ENCODE measurements around the gene TFE3.

The TFE3 gene, protein sequence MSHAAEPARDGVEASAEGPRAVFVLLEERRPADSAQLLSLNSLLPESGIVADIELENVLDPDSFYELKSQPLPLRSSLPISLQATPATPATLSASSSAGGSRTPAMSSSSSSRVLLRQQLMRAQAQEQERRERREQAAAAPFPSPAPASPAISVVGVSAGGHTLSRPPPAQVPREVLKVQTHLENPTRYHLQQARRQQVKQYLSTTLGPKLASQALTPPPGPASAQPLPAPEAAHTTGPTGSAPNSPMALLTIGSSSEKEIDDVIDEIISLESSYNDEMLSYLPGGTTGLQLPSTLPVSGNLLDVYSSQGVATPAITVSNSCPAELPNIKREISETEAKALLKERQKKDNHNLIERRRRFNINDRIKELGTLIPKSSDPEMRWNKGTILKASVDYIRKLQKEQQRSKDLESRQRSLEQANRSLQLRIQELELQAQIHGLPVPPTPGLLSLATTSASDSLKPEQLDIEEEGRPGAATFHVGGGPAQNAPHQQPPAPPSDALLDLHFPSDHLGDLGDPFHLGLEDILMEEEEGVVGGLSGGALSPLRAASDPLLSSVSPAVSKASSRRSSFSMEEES

GRCh38 chrX:49043220-49043986, at the start of gene TFE3:
TSS of gene TFE3 (minus strand) at chrX:49043357. CDS start at chrX:49043226, 131 bp downstream.
- peak; percentile 97 for DNase-seq

DNA sequence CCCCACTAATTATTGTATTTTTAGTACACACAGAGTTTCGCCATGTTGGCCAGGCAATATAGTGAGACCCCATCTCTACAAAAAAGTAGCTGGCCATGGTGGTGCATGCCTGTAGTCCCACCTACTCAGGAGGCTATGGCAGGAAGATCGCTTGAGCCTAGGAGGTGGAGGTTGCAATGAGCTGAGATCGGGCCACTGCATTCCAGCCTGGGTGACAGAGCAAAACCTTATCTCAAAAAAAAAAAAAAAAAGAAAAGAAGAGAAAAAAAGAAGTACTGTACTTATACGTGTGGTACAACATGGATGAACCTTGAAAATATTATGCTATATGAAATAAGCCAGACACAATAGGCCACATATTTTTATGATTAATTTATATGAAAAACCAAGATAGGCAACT, 46.4 kb upstream of the TFE3 start:
- no peak for DNase-seq

DNA sequence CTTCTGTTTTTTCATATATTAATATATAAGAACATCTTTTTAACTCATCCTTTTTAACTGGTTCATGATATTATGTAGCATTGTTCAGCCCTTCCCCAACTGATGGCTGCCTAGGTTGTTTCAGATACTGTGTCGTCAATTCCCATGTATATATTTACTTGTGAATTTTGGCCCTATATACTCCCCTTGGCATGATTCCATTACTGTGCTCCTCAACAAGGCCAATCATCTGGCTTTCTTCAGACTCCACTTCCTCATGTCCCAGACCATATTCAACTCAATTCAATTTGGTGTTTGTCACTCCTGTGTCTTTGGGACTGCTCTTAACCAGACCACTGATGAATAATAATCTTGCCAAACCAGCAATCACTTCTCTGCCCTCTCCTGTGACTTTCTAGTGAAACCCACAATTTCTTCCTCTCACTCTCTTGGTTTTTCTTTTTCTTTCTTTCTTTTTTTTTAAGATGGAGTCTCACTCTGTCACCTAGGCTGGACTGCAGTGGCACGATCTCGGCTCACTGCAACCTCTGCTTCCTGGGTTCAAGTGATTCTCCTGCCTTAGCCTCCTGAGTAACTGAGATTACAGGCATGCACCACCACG, 39.2 kb upstream of the TFE3 start:
- no peak for DNase-seq

DNA sequence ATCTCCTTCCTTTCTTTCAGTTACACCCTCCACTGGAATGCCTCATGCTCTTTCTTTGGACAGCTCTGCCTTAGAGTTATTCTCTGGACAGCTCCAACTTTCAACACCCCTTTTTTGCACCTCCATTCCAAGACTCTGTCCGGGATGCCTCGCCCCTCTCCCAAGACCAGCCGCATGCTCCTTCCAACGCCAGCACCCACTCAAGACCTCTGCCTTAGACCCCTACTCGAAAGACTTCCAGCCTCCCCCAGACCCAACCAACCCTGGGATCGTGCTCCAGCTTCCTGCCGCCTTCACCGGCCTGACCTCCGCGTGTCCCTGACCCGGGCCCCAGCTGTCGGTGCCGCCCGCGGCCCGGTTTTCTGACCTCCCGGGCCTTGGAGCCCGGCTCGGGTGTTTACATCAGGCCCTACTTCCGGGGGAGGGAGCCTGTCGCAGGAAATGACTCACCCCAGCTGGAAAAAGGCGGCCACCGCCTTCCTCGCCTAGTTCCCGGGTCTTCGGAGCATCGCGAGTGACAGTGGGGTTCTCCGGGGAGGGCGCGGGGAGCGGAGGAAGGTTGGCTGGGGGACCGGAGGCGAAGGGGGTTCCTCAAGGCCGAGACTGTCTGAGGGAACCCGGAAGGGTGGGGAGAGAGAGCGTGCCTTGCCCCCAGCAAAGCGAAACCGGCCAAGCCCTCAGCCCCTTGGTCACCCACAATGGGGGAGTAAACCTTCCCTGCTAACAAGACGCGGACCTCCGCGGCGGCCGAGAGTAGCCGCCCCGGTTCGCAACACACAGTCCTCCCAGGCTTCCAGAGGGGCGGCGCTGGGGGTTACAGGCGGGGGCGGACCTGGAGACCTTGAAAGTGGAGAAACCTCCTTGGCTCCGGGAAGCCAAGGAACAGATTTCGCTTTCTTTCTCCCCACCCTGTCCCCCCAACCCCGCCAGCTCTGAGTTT, 36.6 kb upstream of the TFE3 start, which contains the start of gene WDR45:
WDR45 (minus strand) TSS at position 399 of the 940 bp plus-strand sequence. CDS start 1,792 bp downstream, outside the sequence.
- no peak for DNase-seq

DNA sequence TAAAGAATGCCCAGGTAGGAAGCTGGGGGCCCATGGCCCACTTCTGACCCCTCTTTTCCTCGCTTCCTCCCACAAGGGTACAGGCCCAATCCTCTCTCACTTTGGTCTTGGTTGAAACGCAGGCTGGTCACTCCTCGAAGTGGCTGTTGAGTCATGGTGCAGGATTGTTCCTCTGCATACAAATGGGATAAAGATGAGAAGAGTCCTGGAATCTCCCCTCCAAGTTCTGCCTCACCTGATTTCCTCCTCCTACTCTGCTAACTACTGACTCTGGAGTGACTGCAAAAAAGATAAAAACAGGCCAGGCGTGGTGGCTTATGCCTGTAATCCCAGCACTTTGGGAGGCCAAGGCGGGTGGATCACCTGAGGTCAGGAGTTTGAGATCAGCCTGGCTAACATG, 34.8 kb upstream of the TFE3 start:
- DNase-seq = no peak

DNA sequence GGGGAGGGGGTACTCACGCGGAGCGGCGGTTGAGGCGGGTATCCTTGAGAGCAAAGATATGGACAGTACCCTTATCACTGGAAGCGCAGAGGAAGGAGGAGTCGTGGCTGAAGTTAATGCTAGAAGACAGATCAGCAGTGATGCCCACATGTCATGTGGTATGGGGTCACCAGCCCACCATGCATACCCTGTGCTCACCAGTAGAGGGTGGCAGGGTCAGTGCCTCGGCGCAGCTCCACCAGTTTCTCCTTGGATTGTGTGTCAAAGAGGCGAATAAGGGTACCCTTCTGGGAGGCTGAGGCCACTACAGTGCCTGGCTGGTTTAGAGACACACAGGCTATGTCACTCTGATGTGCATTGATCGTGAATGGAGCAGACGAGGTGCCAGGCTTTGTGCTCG, 32.2 kb upstream of the TFE3 start:
- DNase-seq = no peak

DNA sequence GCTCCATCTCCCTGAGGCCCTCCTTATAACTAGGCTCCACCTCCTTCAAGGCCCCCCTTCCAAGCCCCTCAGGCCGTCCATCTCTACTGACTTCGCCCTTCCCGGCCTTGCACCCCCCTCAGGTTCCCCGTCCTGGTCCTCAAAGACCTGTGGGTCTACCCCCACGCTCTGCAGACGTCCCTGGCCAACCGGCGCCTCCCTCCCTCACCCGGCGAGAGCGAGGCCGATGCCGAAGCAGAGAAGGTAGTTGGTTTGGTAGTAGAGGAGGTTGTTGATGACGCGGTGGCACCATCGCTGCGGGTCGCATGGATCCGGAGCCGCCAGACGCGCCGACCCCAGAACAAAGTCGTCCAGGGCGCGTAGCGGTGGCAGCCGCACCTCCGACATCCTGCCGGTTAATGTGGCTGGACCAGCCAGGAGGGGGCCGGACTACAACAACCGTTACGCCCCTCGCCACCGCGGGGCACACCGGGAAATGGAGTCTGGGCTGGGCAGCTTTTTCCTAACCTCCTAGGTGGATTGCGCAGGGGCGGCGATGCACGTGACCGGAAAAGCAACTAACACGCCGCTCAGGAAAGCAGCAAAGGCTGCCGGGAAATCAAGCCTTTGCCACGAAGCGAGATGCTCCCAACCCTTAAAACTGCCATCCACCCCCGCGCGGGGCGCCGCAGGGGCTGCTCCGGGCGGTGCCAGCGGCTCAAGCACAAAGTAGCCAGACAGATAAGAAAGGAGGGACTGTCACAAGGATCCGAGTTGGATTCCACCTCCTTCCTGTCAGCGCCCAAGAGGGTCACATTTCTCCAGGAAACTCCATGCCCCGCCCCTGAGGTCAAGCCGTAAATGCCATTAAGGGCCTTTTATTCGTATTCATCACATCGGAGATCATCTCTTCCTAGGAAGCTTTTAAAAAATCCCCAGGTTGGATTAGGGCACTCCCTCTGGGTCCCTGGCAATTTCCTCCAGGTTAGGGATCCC, 30.7 kb upstream of the TFE3 start, which contains the start of gene PRAF2:
PRAF2 (minus strand) TSS at position 402 of the 975 bp plus-strand sequence; CDS start at position 387, 15 bp downstream.
- DNase-seq = peak; percentile 82

GRCh38 chrX:49072712-49073095, 29.5 kb upstream of the TFE3 start:
- DNase-seq = no peak

DNA sequence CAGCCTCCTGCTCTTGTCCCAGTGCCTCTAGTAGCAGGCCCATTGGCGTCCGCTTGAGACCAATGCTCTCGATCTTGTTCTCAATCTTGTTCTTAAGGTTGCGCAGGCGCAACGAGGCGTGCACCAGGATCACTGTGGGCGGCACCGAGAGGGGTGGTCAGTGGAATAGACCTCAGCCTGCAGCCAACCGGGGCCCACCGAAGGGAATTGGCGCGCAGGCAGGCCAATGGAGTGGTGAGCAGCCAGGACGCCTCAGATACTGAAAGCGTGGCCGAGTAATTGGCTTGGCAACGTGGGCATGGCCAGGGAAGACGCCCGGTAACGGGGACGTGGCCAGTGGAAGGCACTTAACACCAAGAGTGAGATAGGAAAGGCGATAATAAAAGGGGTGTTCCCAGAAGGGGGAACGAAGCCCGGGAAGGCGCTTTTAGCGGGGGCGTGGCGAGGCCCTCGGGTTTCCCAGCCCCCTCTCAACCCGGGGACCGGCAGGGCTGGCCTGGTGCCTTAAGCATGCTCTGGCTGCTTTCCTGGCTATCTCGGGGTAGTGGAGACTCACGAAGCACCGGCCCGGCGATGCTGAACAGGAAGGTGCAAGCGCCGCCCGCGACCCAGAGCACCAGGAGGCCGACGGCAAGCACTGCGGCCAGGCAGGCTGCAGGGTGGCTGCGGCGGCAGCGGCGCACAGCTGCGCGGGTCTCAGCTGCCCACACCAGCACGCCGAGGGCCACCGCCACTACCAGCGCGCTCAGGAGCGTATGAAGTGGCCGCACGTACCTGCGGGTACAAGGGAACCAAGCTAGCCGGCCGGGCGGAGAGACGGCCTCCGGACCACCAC, 28.9 kb upstream of the TFE3 start:
- no peak for DNase-seq

GRCh38 chrX:49070988-49071387, 27.8 kb upstream of the TFE3 start:
- DNase-seq = no peak

GRCh38 chrX:49069038-49069437, 25.9 kb upstream of the TFE3 start:
- DNase-seq = no peak

GRCh38 chrX:49067285-49068120, 24.3 kb upstream of the TFE3 start:
- no peak for DNase-seq

DNA sequence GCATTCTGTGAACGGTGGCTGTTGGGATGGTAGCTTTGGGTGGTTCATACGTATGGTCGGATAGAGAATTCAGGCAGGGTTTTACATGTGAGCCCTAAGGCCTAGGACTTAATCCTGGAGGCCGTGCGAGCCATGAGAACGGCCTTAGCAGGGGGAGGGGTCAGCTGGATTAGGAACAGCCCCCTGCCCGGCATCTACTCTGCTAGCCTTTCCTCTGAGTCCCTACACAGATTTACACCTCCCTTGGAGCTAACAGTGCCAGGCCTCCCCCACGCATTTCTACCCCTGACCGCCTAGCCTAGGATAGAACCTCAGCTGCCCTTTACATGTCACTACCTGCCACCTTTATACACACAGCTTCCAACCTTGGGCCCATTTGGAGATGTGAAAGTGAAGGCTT, 23.5 kb upstream of the TFE3 start:
- DNase-seq = no peak

- DNase-seq = no peak
Observed at GRCh38 chrX:49066278-49066677, 23.1 kb upstream of the TFE3 start.

GRCh38 chrX:49064735-49065134, 21.6 kb upstream of the TFE3 start:
- no peak for DNase-seq

GRCh38 chrX:49064303-49064702, 21.1 kb upstream of the TFE3 start:
- no peak for DNase-seq

GRCh38 chrX:49063715-49064114, 20.6 kb upstream of the TFE3 start:
- DNase-seq = no peak

GRCh38 chrX:49061916-49062315, 18.8 kb upstream of the TFE3 start:
- DNase-seq = no peak

DNA sequence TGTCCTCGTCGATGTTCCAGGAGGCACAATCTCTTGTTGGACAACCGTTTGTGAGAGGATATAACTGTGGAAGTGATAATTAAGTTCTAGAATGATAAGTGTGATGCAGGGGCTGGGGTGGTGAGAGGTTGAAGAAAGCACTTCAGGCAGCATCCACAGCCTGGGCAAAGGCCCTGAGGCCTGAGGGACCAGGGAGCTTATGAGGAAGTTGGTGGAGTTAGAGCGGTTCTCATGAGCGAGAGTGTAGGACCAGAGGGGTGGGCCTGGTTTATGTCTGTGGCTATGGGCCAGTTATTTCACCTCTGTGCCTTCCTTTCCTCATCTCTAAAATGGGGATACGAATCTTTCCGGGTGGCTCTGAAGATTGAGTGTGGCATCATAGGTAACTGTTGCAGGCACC, 18.3 kb upstream of the TFE3 start:
- DNase-seq = no peak
